ENCODE measurements around the gene C10orf90.

DNA sequence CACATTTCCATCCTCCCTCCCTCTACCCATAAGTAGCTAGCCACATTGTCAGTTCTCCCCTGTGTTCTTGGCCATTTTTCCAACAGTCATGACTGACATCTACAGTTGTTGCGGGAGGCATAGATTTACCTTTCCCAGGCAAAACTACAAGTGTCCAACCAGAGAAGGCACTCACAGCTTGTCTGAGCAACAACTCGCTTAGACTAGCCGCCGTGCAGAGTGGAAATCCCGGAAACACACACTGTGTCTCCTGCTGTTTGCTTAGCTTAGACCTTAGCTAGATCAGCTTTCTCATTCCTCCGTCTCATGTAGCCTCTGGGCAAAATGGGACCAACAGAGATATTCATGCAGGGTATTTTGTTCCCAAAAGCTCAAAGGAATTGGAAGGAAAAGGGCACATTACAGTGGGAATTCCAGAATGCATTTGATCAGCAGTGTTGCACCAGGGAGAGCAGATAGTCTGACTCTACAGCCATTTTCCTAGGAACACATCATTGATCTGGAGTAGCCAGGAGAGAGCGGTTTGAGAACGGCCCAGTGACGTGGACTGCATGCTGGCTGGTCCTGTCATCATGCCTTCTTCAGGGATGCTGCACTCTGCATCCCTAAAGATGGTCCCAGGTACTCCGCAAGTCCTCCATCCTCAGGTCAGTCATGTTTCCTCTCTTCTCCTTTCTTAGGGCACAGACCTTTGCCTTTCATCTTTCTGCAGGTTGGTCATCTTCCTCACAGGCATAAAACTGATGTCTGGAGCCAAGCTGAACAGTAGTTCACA lies 89.4 kb downstream of the C10orf90 start:
- TF ChIP-seq, protein P1, sequence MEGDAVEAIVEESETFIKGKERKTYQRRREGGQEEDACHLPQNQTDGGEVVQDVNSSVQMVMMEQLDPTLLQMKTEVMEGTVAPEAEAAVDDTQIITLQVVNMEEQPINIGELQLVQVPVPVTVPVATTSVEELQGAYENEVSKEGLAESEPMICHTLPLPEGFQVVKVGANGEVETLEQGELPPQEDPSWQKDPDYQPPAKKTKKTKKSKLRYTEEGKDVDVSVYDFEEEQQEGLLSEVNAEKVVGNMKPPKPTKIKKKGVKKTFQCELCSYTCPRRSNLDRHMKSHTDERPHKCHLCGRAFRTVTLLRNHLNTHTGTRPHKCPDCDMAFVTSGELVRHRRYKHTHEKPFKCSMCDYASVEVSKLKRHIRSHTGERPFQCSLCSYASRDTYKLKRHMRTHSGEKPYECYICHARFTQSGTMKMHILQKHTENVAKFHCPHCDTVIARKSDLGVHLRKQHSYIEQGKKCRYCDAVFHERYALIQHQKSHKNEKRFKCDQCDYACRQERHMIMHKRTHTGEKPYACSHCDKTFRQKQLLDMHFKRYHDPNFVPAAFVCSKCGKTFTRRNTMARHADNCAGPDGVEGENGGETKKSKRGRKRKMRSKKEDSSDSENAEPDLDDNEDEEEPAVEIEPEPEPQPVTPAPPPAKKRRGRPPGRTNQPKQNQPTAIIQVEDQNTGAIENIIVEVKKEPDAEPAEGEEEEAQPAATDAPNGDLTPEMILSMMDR (IDR thresholded peaks at IDR 0.05): no peak
- no peak for TF ChIP-seq ZFX (IDR thresholded peaks at IDR 0.05; ENCODE audit: borderline replicate concordance)

Measured in 22Rv1 (cell line).